Activated naive CD8-positive, alpha-beta T cell treated with anti-CD3 and anti-CD28 coated beads, Interleukin-2, amount 10 ng/mL, durations not matched to agents 7 days and 5 days (primary cell): ENCODE results near the gene PRRG2. TPM values are rescaled to one million over a fixed set of nuclear protein-coding genes. Genes with fewer than 3 reads are reported as not detected.

Experiments used
- ATAC-seq: fragments of 150-1000 bp; cut with Tn5 transposase; one replicate; pipeline ENCODE4 v1.10.0; 2021; ENCODE audit warnings: low read depth, moderate library complexity
- POLR2A ChIA-PET: fragments of 350-600 bp; sonication (Branson Sonifier 250); formaldehyde crosslinking; loops from one replicate; lab custom pipeline; 2021; ENCODE audit warnings: antibody characterized with exemption; lab: Charles Lee
- DNase-seq: peaks from one replicate; pipeline ENCODE4 v3.0.0; 2021
- H3K27ac Mint-ChIP-seq: one replicate; pipeline ENCODE4 v1.8.0; 2022; ENCODE audit warnings: mild to moderate bottlenecking, mixed read lengths
- H3K27me3 Mint-ChIP-seq: one replicate; pipeline ENCODE4 v1.8.0; 2022; ENCODE audit warnings: mild to moderate bottlenecking, moderate library complexity, mixed read lengths
- H3K36me3 Mint-ChIP-seq: one replicate; pipeline ENCODE4 v1.8.0; 2021; ENCODE audit warnings: mild to moderate bottlenecking, mixed read lengths
- H3K4me1 Mint-ChIP-seq: one replicate; pipeline ENCODE4 v1.8.0; 2021; ENCODE audit warnings: mixed read lengths
- H3K4me3 Mint-ChIP-seq: one replicate; pipeline ENCODE4 v1.8.0; 2022; ENCODE audit warnings: mild to moderate bottlenecking, moderate library complexity, mixed read lengths
- H3K9me3 Mint-ChIP-seq: one replicate; pipeline ENCODE4 v1.8.0; 2021; ENCODE audit warnings: mixed read lengths
- total RNA-seq, 2 experiments: library from RNA; stranded (reverse); gene quantifications; one replicate each; pipeline ENCODE4 v1.2.3, GENCODE V29; 2021

The PRRG2 gene
- total RNA-seq, 2 experiments from 2014 or later = 1.5 to 2.3 TPM

DNA sequence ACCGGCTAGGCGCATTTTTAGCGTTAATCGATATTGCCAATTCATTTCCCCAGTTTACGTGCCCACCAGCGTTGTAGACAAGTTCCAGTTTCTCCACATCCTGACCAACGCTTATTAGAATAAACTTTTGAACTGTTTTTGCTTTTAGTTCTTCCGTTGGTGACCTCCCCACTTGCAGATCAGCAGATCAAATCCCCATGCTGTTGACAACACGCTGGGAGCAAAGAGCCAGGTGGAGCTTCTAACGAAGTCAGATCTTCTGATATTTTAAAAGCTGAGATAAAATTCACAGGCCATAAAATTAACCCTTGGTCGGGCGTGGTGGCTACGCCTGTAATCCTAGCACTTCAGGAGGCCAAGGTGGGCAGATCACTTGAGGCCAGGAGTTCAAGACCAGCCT, 32.1 kb upstream of the PRRG2 start:
- ATAC-seq = no peak
- Mint-ChIP-seq H3K27me3 (no peaks in the 10 kb centered on the region), H3K27ac (peak overlapping the region; percentile 83), H3K4me3 (peak overlapping the region; percentile 58), H3K9me3 (no peaks in the 10 kb centered on the region), H3K36me3 (peaks cover 4% of the 10 kb centered on the region), H3K4me1 (peaks cover 43% of the 10 kb centered on the region)
- POLR2A ChIA-PET = interaction anchor here (0.6 to 6.1 kb wide), 14 partner anchors 10 to 122 kb away, joined by 3 to 32 read pairs (median 4); partner anchors contain the start of genes NOSIP, RCN3 and RPS11
- no peak for DNase-seq

DNA sequence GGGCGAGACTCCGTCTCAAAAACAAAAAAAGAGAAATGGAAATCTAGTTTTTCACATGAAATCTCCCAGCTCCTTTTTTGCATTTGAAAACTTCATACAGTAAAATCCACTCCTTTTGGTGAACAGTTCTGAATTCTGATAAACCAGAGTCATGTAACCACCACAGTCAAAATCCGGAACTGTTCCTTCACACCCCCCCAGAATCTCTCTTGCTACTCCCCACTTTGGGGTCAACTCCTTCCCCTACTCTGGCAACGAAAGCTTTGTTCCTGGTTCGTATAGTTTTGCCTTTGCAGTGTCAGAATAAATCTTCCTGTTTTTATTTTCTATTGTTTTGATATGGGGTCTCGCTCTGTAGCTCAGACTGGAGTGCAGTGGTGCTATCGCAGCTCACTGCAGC, 29.6 kb upstream of the PRRG2 start:
- no peaks in the 10 kb centered on the region for H3K27me3 Mint-ChIP-seq
- DNase-seq = no peak
- peak overlapping the region; percentile 72 for H3K27ac Mint-ChIP-seq
- H3K4me1 Mint-ChIP-seq = peaks cover 63% of the 10 kb centered on the region
- POLR2A ChIA-PET = interaction anchor here (0.7 to 6.1 kb wide), 5 partner anchors 9 to 56 kb away, joined by 3 to 32 read pairs (median 9); no protein-coding TSS in a partner anchor
- H3K9me3 Mint-ChIP-seq = no peaks in the 10 kb centered on the region
- peaks cover 16% of the 10 kb centered on the region for H3K36me3 Mint-ChIP-seq
- no peak for ATAC-seq
- peak overlapping the region; percentile 36 for H3K4me3 Mint-ChIP-seq

DNA sequence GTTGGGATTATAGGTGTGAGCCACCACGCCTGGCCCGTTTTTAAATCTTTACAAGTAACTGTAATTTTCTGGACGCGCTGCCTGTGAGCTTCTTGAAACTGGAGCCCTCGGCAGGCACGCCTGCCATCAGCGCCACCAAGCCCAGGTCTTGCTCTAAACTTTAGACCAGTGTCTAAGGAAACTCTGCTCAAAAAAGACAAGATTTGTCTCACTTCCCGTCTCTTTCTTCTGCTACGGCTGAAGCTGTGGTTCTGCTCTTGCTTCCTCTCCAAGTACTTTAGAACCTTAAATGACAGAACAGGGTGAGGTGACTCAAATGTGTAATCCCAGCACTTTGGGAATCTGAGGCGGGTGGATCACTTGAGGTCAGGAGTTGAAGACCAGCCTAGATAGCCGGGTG, 28.4 kb upstream of the PRRG2 start:
- H3K4me1 Mint-ChIP-seq = peaks cover 63% of the 10 kb centered on the region
- H3K27ac Mint-ChIP-seq = peak overlapping the region; percentile 98
- no peaks in the 10 kb centered on the region for H3K27me3 Mint-ChIP-seq
- H3K4me3 Mint-ChIP-seq = peak overlapping the region; percentile 82
- no peaks in the 10 kb centered on the region for H3K9me3 Mint-ChIP-seq
- DNase-seq (no peak), ATAC-seq (peak; percentile 45)
- peaks cover 21% of the 10 kb centered on the region for H3K36me3 Mint-ChIP-seq
- POLR2A ChIA-PET = interaction anchor here (0.6 to 6.1 kb wide), 13 partner anchors 8 to 664 kb away, joined by 3 to 32 read pairs (median 4); partner anchors contain the start of genes NOSIP and PRMT1

DNA sequence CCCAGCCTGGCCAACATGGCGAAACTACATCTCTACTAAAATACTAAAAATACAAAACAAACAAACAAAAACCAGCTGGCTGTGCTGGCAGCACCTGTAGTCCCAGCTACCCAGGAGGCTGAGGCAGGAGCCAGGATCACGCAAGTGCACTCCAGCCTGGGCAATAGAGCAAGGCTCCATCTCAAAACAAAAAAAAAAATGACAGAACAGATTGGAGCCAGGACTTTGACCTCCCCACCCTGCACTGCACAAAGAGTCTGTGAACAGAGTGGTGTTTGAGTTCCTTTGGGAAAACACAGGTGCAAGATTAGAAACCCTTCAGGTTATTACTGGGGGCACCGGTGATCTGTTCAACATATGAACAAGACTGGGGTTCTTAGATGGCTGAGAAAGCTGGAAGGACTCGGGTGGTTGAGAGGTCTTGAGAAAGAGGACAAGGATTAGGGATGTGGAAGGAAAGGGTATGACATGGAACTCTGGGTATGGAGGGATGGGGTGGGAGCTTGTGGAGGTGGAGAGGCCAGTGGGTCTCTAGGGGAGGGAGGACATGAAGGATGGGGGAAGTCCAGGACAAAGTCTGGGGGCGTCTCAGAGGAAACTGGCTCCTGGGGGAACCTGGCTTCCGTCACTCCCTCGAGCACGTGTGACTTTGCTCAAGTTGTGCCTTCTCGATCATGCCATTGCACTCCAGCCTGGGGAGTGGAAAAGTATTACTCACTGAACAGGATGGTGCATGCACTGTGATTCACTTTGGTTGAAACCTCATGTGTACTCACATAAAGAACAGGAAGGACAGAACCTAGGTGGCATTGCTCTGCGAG, 27.5 kb upstream of the PRRG2 start:
- Mint-ChIP-seq H3K4me1 (peaks cover 65% of the 10 kb centered on the region), H3K27me3 (no peaks in the 10 kb centered on the region), H3K9me3 (no peaks in the 10 kb centered on the region), H3K4me3 (peak overlapping the region; percentile 78), H3K36me3 (peaks cover 24% of the 10 kb centered on the region), H3K27ac (peak overlapping the region; percentile 98)
- DNase-seq = no peak
- ATAC-seq = no peak
- POLR2A ChIA-PET = interaction anchor here (0.7 to 6.1 kb wide), 13 partner anchors 7 to 123 kb away, joined by 3 to 32 read pairs (median 4); partner anchors contain the start of genes NOSIP, PRMT1 and RCN3

DNA sequence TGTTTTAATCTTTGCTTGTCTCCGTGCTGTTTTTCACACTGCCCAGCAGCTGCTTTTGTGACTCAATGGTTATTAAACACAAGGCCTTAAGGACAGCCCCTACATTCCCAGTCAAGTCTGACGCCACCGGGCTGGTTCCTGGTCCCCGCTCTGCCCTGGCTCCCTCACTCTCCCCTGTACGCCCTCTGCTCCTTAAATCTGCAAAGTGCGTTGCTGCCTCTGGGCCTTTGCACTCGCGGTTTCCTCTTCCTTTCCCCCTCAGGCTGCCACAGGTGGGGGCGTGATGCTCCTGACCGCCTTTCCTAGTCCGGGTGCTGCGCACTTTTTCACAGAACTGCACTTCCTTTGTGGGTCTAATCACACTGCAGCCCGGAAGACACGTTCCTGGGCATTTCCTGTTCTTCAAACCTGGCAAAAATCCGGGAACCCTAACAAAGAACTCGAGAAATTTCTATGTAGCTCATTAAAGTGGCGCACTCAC, 26.4 kb upstream of the PRRG2 start:
- H3K27me3 Mint-ChIP-seq = no peaks in the 10 kb centered on the region
- peak overlapping the region; percentile 92 for H3K27ac Mint-ChIP-seq
- H3K4me3 Mint-ChIP-seq = peak overlapping the region; percentile 78
- peak; percentile 27 for ATAC-seq
- peaks cover 34% of the 10 kb centered on the region for H3K36me3 Mint-ChIP-seq
- peaks cover 67% of the 10 kb centered on the region for H3K4me1 Mint-ChIP-seq
- no peaks in the 10 kb centered on the region for H3K9me3 Mint-ChIP-seq
- DNase-seq = peak; percentile 67
- POLR2A ChIA-PET = interaction anchor here (0.7 to 6.1 kb wide), 10 partner anchors 12 to 312 kb away, joined by 3 to 32 read pairs (median 3); partner anchors contain the start of genes NOSIP, RCN3 and RRAS

DNA sequence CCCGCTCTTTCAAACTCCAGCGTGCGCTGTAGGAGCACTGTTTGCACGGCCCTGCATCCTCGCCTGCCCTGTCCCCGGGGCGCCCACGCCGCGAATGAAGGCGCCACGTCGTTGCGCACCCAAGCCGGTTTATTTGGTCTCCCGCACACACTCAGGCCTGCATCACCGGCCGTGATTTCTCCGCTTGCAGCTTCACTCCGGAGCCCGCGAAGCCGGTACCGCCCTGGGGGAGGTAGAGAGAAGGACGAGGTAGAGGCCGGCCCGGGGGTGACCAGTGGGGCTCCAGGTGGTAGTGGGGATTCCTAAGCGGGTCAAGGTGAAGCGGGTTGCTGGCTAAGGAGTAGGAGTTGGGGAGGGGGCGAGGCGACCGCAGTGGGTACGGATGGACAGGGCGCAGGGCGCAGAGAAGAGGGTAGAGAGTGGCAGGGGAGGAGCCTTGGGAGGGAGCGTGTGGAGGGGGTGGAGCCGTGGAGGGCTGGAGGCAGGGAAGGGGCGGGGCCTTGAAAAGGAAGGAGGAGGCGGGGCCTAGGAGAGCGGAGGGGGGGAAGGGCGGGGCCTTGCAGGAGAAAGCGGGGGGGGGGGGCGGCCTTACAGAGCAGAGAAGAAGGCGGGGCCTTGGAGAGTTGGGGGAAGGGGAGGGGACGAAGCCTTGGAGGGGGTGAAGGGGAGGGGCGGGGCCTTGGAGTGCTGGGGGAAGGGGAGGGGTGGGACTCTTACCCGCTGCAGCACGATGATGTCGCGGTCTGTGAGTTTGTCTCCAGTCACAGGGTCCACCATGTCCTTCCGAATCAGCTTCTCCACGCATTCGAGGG, 25.3 kb upstream of the PRRG2 start:
- peak; percentile 26 for ATAC-seq
- H3K27ac Mint-ChIP-seq = peak overlapping the region; percentile 92
- H3K36me3 Mint-ChIP-seq = peaks cover 34% of the 10 kb centered on the region
- no peaks in the 10 kb centered on the region for H3K9me3 Mint-ChIP-seq
- H3K4me1 Mint-ChIP-seq = peaks cover 73% of the 10 kb centered on the region
- POLR2A ChIA-PET = interaction anchor here (0.7 to 5.5 kb wide), 7 partner anchors 11 to 84 kb away, joined by 3 to 41 read pairs (median 3); partner anchors contain the start of genes RCN3 and RRAS
- H3K27me3 Mint-ChIP-seq = no peaks in the 10 kb centered on the region
- DNase-seq = peak; percentile 82
- peak overlapping the region; percentile 58 for H3K4me3 Mint-ChIP-seq

DNA sequence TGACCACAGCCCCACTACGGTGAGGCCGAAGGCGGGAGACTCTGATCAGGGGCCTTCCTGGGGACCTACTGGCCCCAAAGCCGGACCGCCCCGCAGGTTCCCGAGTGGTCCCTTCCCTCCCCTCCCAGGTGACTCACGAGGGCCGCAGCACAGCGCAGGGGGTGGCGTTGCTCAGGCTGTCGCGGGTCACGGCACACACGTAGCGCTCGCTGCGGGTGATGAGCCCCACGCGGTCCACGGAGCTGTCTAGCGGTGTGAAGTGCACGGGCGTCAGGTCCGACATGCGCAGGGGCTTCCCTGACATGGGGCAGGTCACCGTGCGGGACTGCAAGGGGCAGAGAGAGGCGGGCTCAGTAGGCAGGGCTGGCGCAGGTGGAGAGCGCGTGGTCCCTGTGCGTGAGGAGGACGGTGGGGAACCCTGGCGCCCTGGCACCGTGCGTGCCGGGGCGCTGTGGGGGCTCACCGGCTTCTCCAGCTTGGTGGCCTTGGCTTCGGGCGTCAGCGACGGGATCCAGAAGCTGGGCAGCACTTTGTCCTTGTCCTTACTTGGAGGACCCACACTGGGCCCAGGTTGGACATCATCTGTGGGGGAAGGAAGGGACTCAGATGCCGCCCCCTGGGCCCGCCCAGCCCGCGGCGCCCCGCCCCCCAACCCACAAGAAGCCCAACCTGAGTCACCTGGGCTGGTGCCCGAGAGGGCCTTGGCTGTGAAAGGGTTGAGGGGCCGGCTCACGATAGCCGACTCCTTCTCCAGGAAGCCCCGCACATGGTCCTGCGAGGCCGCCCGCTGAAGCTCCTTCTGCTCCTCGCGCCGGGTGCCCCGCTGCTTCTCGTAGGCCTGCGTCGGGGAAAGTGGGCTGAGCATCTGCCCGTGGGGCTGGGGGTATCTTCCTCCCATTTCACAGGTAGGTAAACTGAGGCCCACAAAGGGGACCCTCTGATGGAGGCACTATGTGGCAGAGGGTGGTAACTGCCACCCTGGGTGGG, 24.4 kb upstream of the PRRG2 start:
- DNase-seq (peak; percentile 61), ATAC-seq (peak; percentile 3)
- Mint-ChIP-seq H3K27ac (peak overlapping the region; percentile 77), H3K4me3 (peak overlapping the region; percentile 80), H3K9me3 (no peaks in the 10 kb centered on the region), H3K36me3 (peaks cover 32% of the 10 kb centered on the region), H3K27me3 (no peaks in the 10 kb centered on the region), H3K4me1 (peaks cover 78% of the 10 kb centered on the region)
- POLR2A ChIA-PET = interaction anchor here (1.2 to 5.5 kb wide), 3 partner anchors 12 to 61 kb away, joined by 4 to 41 read pairs (median 9); partner anchors contain the start of genes RCN3 and RPS11

DNA sequence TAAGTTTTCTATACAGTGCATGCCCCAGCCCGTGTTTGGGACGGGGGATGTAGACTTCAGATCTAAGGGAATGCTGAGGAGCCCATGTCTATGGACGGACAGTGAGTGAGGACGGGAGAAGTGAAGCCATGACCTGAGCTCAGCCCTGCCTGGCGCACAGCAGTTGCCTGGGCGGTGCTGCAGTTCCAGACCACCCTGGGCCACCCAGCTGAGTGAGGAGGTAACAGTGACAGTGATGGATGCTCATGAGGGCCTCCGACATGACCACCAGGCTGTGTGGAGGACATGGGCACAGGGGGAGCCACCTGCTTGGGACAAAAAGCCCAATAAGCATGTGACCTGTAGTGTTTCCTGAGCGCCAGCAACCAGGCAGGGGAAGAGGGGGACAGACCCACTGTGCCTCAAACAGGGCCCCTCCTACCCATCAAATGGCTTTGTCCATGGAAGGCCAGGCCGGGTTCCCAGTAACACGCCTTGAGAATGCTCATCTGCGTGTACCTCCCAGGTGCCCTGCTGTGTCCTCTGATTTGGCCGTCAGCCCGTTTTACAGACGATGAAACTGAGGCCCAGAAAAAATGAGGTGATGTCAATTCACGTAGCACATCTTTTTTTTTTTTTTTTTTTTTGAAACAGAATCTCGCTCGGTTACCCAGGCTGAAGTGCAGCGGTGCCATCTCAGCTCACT, 23.3 kb upstream of the PRRG2 start:
- H3K27ac Mint-ChIP-seq = peak overlapping the region; percentile 77
- no peak for ATAC-seq
- DNase-seq = no peak
- no peaks in the 10 kb centered on the region for H3K9me3 Mint-ChIP-seq
- H3K36me3 Mint-ChIP-seq = peaks cover 30% of the 10 kb centered on the region
- peak overlapping the region; percentile 80 for H3K4me3 Mint-ChIP-seq
- H3K27me3 Mint-ChIP-seq = no peaks in the 10 kb centered on the region
- POLR2A ChIA-PET = interaction anchor here (0.7 to 5.5 kb wide), 4 partner anchors 9 to 68 kb away, joined by 3 to 41 read pairs (median 6); partner anchors contain the start of gene RPS11
- peaks cover 77% of the 10 kb centered on the region for H3K4me1 Mint-ChIP-seq

DNA sequence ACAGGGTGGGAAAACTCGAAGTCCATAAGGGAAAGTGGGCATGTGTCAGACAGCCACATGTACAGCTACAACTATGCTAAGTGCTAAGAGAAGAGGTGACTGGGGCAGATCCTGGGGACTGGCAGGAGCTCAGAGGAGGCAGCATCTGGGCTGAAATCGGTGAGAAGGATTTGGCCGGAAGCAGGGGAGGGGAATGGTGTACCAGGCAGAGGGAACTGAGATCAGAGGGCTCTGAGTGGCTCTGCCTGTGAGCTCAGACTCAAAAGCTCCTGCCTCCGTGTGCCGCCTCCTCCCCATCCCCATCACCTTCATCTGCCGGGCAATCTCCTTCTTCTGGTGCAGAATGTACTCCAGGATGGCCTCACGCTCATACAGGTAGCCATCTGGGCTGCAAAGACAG, 22.5 kb upstream of the PRRG2 start:
- H3K36me3 Mint-ChIP-seq = peaks cover 30% of the 10 kb centered on the region
- H3K27me3 Mint-ChIP-seq = no peaks in the 10 kb centered on the region
- DNase-seq = no peak
- no peaks in the 10 kb centered on the region for H3K9me3 Mint-ChIP-seq
- peak overlapping the region; percentile 92 for H3K27ac Mint-ChIP-seq
- peak overlapping the region; percentile 91 for H3K4me3 Mint-ChIP-seq
- ATAC-seq = peak; percentile 23
- peaks cover 78% of the 10 kb centered on the region for H3K4me1 Mint-ChIP-seq
- POLR2A ChIA-PET = interaction anchor here (0.6 to 5.5 kb wide), 7 partner anchors 10 to 114 kb away, joined by 3 to 41 read pairs (median 4); partner anchors contain the start of genes NOSIP, PRRG2 and RPS11

DNA sequence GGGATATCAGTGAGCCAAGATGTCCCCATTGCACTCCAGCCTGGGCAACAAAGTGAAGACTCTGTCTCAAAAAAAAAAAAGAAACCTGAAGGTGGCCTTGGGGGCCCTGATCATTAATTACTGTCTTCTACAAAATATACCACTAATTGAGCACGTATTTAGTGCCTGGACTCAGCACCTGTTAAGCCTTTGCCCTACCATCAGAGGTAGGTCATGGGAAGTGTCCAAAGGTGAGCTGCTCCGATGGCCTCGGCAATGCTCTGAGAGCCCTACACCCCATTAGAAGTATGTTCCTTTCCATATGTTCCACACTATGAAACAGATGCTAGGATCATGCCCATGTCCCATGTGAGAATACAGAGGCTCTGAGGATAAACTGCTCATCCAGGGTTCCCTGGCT, 21.7 kb upstream of the PRRG2 start:
- Mint-ChIP-seq H3K9me3 (no peaks in the 10 kb centered on the region), H3K27ac (peak overlapping the region; percentile 92), H3K4me1 (peaks cover 77% of the 10 kb centered on the region), H3K4me3 (peak overlapping the region; percentile 91), H3K27me3 (no peaks in the 10 kb centered on the region), H3K36me3 (peaks cover 34% of the 10 kb centered on the region)
- DNase-seq = no peak
- POLR2A ChIA-PET = interaction anchor here (0.6 to 5.5 kb wide), 4 partner anchors 10 to 24 kb away, joined by 4 to 41 read pairs (median 5); partner anchors contain the start of genes NOSIP and PRRG2
- ATAC-seq = no peak

DNA sequence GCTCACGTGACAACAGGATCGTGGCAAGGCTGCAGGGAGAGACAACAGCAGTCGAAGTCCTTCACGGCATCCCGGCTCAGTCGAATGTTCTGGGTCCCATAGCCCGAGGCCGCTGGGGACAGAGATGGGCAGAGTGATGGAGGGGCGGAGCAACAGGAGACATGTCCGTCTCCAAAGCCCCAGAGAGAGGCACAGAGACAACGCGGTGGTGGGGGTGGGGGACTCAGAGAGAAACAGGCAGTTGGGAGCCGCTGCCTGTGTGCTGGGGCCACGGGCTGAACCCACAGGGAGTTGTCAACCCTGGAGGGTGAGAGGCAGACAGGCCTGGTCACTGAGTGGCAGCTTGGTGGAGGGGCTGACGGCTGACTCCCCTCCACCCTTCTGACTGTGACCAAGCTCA, 21.2 kb upstream of the PRRG2 start:
- Mint-ChIP-seq H3K36me3 (peaks cover 34% of the 10 kb centered on the region), H3K4me1 (peaks cover 77% of the 10 kb centered on the region)

More for the DNA sequence above, 21.2 kb upstream of the PRRG2 start:
- Mint-ChIP-seq H3K27ac (peak overlapping the region; percentile 92), H3K4me3 (peak overlapping the region; percentile 91), H3K27me3 (no peaks in the 10 kb centered on the region), H3K9me3 (no peaks in the 10 kb centered on the region)
- ATAC-seq (peak; percentile 12), DNase-seq (no peak)
- POLR2A ChIA-PET = interaction anchor here (0.6 to 5.5 kb wide), 7 partner anchors 8 to 116 kb away, joined by 3 to 41 read pairs (median 3); partner anchors contain the start of gene RPS11
